ENCODE measurements around the gene SNX22.

DNA sequence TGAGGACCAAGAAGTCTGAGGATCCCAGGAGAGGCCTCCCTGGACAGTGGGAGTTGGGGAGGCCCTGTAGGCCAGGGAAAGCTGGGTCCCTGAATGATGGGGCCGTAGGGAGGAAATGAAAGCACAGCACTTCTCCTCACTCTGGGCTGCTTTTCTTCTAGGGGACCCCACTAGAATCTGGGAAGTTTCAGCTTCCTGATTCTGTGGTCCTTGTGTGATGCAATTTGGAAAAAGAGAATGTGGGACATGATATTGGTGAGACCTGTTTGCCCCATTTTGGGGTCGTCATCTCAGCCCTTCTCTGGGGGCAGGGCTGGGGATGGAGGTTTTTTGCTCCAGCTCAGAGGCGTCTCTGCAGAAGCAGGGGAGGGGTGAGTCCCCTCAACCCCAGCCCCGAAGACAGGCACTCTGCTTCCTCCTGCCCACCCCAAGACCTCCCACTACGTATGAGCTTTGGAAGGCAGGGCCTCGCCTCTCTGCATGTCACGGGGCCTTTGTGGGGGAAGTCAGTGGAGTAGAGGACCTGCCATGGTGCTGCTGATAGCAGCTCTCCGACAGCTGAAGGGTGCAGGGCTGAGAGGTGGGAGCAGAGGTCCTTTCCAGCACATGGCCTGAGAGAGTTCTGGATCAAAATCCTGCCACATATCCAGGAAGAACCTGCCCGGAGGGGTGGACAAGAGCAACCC lies 1.5 kb upstream of the SNX22 start:
- TF ChIP-seq, protein P1, sequence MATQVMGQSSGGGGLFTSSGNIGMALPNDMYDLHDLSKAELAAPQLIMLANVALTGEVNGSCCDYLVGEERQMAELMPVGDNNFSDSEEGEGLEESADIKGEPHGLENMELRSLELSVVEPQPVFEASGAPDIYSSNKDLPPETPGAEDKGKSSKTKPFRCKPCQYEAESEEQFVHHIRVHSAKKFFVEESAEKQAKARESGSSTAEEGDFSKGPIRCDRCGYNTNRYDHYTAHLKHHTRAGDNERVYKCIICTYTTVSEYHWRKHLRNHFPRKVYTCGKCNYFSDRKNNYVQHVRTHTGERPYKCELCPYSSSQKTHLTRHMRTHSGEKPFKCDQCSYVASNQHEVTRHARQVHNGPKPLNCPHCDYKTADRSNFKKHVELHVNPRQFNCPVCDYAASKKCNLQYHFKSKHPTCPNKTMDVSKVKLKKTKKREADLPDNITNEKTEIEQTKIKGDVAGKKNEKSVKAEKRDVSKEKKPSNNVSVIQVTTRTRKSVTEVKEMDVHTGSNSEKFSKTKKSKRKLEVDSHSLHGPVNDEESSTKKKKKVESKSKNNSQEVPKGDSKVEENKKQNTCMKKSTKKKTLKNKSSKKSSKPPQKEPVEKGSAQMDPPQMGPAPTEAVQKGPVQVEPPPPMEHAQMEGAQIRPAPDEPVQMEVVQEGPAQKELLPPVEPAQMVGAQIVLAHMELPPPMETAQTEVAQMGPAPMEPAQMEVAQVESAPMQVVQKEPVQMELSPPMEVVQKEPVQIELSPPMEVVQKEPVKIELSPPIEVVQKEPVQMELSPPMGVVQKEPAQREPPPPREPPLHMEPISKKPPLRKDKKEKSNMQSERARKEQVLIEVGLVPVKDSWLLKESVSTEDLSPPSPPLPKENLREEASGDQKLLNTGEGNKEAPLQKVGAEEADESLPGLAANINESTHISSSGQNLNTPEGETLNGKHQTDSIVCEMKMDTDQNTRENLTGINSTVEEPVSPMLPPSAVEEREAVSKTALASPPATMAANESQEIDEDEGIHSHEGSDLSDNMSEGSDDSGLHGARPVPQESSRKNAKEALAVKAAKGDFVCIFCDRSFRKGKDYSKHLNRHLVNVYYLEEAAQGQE (IDR thresholded peaks at IDR 0.05; ENCODE audit: insufficient read depth in 1 of 2, low read depth in 2 of 2, low read length in 2 of 2) = no peak
- TF ChIP-seq POLR2AphosphoS5 (IDR thresholded peaks at IDR 0.05; ENCODE audit: low read depth, low read length) (no peak), TAF1 (IDR thresholded peaks at IDR 0.05; ENCODE audit: borderline replicate concordance, insufficient read depth, low read length) (no peak), SIN3A (IDR thresholded peaks at IDR 0.05; ENCODE audit: borderline replicate concordance, insufficient read depth, low read length) (no peak)

Data from PFSK-1 (cell line).